A549 (cell line): Measurements from ENCODE around the gene NTNG1. TPM values are rescaled to one million over a fixed set of nuclear protein-coding genes. Genes with fewer than 3 reads are reported as not detected.

Experiments used
- ATAC-seq, 2 experiments: fragments of 200-7000 bp in 1 of 2; fragments of >200 bp in 1 of 2; cut with Nextera tagmentation in 1 of 2; cut with Tn5 transposase in 1 of 2; 3 replicates each; pipeline versions ENCODE4 v1.8.0 to v1.9.1; 2018 to 2020; ENCODE audit warnings: mild to moderate bottlenecking in 1 of 2, moderate library complexity in 1 of 2
- CTCF ChIA-PET: fragments of 300-600 bp; sonication (Branson Sonifier 250); formaldehyde crosslinking; extraction: SDS; loops from one replicate; lab custom pipeline; 2021; ENCODE audit warnings: antibody characterized with exemption, inconsistent platforms; lab: Yijun Ruan, JAX
- POLR2A ChIA-PET: fragments of 350-600 bp; formaldehyde crosslinking; extraction: SDS; loops from one replicate; lab custom pipeline; 2021; ENCODE audit warnings: antibody characterized with exemption, inconsistent platforms; lab: Yijun Ruan, JAX
- DNase-seq, 2 experiments: peaks; one replicate each; pipeline versions ENCODE4 v3.0.0 to v3.0.0-alpha.2; 2011 to 2016; ENCODE audit warnings: low read depth in 1 of 2, low spot score in 1 of 2
- FAIRE-seq: peaks from 2 replicates; lab custom pipeline; 2011; peaks lifted over from hg19 to GRCh38; lab: Jason Lieb, UNC
- H3K27ac ChIP-seq, 2 experiments: fragments of >200 bp; sonication (Bioruptor Twin); formaldehyde crosslinking; 3 replicates each; pipeline ENCODE4 v1.5.1; 2016 to 2017
- H3K4me1 ChIP-seq: fragments of >200 bp; sonication (Bioruptor Twin); formaldehyde crosslinking; 3 replicates; pipeline ENCODE4 v1.6.1; 2016
- H3K4me2 ChIP-seq: fragments of >200 bp; sonication (Bioruptor Twin); formaldehyde crosslinking; 3 replicates; pipeline ENCODE4 v1.6.1; 2016
- H3K4me3 ChIP-seq: fragments of >200 bp; sonication (Bioruptor Twin); formaldehyde crosslinking; 3 replicates; pipeline ENCODE4 v1.5.1; 2016
- H3K9me3 ChIP-seq: fragments of >200 bp; sonication (Bioruptor Twin); formaldehyde crosslinking; 3 replicates; pipeline ENCODE4 v1.6.1; 2016
- EHF ChIP-seq: fragments of 250-450 bp; sonication (Bioruptor Pico); IDR thresholded peaks from 2 replicates; pipeline ENCODE4 v1.5.0; 2020; ENCODE audit warnings: mild to moderate bottlenecking
- KDM5A ChIP-seq: fragments of 200-600 bp; sonication (generic); IDR thresholded peaks from 2 replicates; pipeline ENCODE4 v1.6.1; 2016; ENCODE audit warnings: antibody characterized with exemption, mild to moderate bottlenecking
- MAFK ChIP-seq: fragments of 450-650 bp; IDR thresholded peaks from 2 replicates; pipeline ENCODE4 v1.6.1; 2014; ENCODE audit not compliant: partially characterized antibody
- MAX ChIP-seq: IDR thresholded peaks from 2 replicates; pipeline ENCODE4 v1.6.1; 2012
- MYC ChIP-seq: IDR thresholded peaks from 2 replicates; pipeline ENCODE4 v1.6.1; 2012; ENCODE audit warnings: mild to moderate bottlenecking, inconsistent platforms, low read length, improper control_type of control experiment, borderline replicate concordance
- PHF8 ChIP-seq: fragments of 200-600 bp; sonication (generic); IDR thresholded peaks from 2 replicates; pipeline ENCODE4 v1.6.1; 2016; ENCODE audit warnings: low read depth, mild to moderate bottlenecking, antibody characterized with exemption, moderate library complexity, borderline replicate concordance
- REST ChIP-seq: fragments of 200-600 bp; sonication (generic); IDR thresholded peaks from 2 replicates; pipeline ENCODE4 v1.6.1; 2016; ENCODE audit warnings: antibody characterized with exemption, mild to moderate bottlenecking, moderate library complexity
- TFCP2L1 ChIP-seq: fragments of 250-450 bp; sonication (Bioruptor Pico); IDR thresholded peaks from 2 replicates; pipeline ENCODE4 v1.5.0; 2021; ENCODE audit warnings: mild to moderate bottlenecking
- TP53 ChIP-seq: fragments of 250-450 bp; sonication (Bioruptor Pico); IDR thresholded peaks from 2 replicates; pipeline ENCODE4 v1.5.0; 2021; ENCODE audit warnings: mild to moderate bottlenecking, moderate library complexity
- ZNF302 ChIP-seq: fragments of 250-450 bp; sonication (Bioruptor Pico); IDR thresholded peaks from 2 replicates; pipeline ENCODE4 v1.9.0; 2021; ENCODE audit warnings: inconsistent platforms, mild to moderate bottlenecking, moderate library complexity
- WGBS: methylation state at CpG from one replicate; pipeline ENCODE4 v1.1.6; 2017; ENCODE audit errors: missing lambda C conversion rate; 5-methylcytosine and 5-hydroxymethylcytosine counted together
- polyA plus RNA-seq, 4 experiments: library from polyadenylated mRNA; depleted of rRNA in 3 of 4; stranded (reverse); fragments of >200 nt; fragmentation: RNase III in 1 of 4; extraction: RNeasy Plus Mini Kit Qiagen cat#74134 plus additional on column Dnase treatment in 1 of 4; gene quantifications; 2 replicates in 3 of 4; 3 replicates in 1 of 4; pipeline ENCODE4 v1.2.3, GENCODE V29; 2011 to 2017
- TF ChIP-seq, protein P1 (sequence below): IDR thresholded peaks from 2 replicates; pipeline ENCODE4 v1.6.1; 2012
- TF ChIP-seq, protein P2 (sequence below): IDR thresholded peaks from 2 replicates; pipeline ENCODE4 v1.6.1; 2012; ENCODE audit warnings: low read depth, borderline replicate concordance
- TF ChIP-seq, protein P3 (sequence below): fragments of 150-350 bp; IDR thresholded peaks from 2 replicates; pipeline ENCODE4 v1.6.1; 2014; ENCODE audit warnings: low read depth, mild to moderate bottlenecking, low read length
- TF ChIP-seq, protein P4 (sequence below): fragments of 450-650 bp; IDR thresholded peaks from 2 replicates; pipeline ENCODE4 v1.6.1; 2014; ENCODE audit warnings: antibody characterized with exemption
- TF ChIP-seq, protein P5 (sequence below): fragments of 250-450 bp; sonication (Bioruptor Pico); IDR thresholded peaks from 2 replicates; pipeline ENCODE4 v1.5.0; 2020; ENCODE audit warnings: low read depth, mild to moderate bottlenecking, moderate library complexity

NTNG1 gene
- polyA plus RNA-seq, 2 of the 4 experiments (the other 2 are of a cell fraction), result not detected

DNA sequence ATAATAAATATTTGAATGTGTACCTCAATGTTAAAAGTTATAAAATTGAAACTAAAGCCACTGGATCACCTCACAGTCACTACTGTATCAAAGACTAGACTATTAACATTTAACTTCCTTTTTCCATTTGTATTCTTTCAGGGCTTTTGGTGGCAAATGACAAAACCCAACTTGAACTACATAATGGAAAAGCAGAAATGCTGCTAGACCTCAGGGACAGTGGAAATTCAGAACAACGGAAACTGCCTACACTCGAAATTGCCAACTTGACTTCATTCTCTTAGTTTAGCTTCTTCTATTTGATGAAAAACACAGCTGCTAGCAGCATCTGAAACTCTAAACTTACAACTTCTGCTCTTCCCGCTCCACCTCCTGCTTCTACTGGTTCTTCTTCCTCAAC is 34.9 kb upstream of the NTNG1 start:
- FAIRE-seq, result no peak
- 27% methylated on average over 3 of the region's 3 CpGs for WGBS

More for the DNA sequence above, 34.9 kb upstream of the NTNG1 start:
- TF ChIP-seq EHF (CRISPR knock-in tag) (no peak), MAFK (no peak), ZNF302 (no peak), MAX (no peak), MYC (no peak), TFCP2L1 (CRISPR knock-in tag) (no peak), TP53 (no peak), KDM5A (no peak), REST (no peak), PHF8 (no peak)
- TF ChIP-seq, protein P1, sequence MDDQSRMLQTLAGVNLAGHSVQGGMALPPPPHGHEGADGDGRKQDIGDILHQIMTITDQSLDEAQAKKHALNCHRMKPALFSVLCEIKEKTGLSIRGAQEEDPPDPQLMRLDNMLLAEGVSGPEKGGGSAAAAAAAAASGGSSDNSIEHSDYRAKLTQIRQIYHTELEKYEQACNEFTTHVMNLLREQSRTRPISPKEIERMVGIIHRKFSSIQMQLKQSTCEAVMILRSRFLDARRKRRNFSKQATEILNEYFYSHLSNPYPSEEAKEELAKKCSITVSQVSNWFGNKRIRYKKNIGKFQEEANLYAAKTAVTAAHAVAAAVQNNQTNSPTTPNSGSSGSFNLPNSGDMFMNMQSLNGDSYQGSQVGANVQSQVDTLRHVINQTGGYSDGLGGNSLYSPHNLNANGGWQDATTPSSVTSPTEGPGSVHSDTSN, result no peak
- TF ChIP-seq, protein P2, sequence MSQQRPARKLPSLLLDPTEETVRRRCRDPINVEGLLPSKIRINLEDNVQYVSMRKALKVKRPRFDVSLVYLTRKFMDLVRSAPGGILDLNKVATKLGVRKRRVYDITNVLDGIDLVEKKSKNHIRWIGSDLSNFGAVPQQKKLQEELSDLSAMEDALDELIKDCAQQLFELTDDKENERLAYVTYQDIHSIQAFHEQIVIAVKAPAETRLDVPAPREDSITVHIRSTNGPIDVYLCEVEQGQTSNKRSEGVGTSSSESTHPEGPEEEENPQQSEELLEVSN, result no peak
- TF ChIP-seq, protein P3, sequence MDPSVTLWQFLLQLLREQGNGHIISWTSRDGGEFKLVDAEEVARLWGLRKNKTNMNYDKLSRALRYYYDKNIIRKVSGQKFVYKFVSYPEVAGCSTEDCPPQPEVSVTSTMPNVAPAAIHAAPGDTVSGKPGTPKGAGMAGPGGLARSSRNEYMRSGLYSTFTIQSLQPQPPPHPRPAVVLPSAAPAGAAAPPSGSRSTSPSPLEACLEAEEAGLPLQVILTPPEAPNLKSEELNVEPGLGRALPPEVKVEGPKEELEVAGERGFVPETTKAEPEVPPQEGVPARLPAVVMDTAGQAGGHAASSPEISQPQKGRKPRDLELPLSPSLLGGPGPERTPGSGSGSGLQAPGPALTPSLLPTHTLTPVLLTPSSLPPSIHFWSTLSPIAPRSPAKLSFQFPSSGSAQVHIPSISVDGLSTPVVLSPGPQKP, result no peak
- TF ChIP-seq, protein P4, sequence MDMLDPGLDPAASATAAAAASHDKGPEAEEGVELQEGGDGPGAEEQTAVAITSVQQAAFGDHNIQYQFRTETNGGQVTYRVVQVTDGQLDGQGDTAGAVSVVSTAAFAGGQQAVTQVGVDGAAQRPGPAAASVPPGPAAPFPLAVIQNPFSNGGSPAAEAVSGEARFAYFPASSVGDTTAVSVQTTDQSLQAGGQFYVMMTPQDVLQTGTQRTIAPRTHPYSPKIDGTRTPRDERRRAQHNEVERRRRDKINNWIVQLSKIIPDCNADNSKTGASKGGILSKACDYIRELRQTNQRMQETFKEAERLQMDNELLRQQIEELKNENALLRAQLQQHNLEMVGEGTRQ, result no peak
- TF ChIP-seq, protein P5, sequence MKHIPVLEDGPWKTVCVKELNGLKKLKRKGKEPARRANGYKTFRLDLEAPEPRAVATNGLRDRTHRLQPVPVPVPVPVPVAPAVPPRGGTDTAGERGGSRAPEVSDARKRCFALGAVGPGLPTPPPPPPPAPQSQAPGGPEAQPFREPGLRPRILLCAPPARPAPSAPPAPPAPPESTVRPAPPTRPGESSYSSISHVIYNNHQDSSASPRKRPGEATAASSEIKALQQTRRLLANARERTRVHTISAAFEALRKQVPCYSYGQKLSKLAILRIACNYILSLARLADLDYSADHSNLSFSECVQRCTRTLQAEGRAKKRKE, result no peak
- no peaks in the 10 kb centered on the region for H3K9me3 ChIP-seq
- no peak overlapping the region for H3K4me2 ChIP-seq
- CTCF ChIA-PET, result no interaction called here
- H3K4me3 ChIP-seq, result no peak overlapping the region
- H3K4me1 ChIP-seq, result no peaks in the 10 kb centered on the region
- ATAC-seq, result no peak
- POLR2A ChIA-PET, result no interaction called here
- H3K27ac ChIP-seq, result no peak overlapping the region
- no peak for DNase-seq
